ENCODE measurements around the gene NTN1. TPM values are rescaled to one million over a fixed set of nuclear protein-coding genes. Genes with fewer than 3 reads are reported as not detected.

Gene NTN1
- total and polyA plus RNA-seq, 2 of the 4 experiments (the other 2 are of a cell fraction): under 0.01 to 0.07 TPM

GRCh38 chr17:9234389-9234945 lies 213.2 kb downstream of the NTN1 start:
- WGBS, 2 experiments (ENCODE audit: extremely low coverage in 2 of 2, insufficient read length in 1 of 2): 100% methylated on average over 1 of the region's 8 CpGs; no CpG with 5 or more reads in 1 of the 2 experiments
- Histone ChIP-seq H3K27me3 (ENCODE audit: control insufficient read depth, insufficient read depth, low read length) (no peaks in the 10 kb centered on the region; the same call in 1 of the 2 replicates), H3K9me3 (ENCODE audit: control insufficient read depth, insufficient read depth, low read length) (no peaks in the 10 kb centered on the region), H2BK5ac (ENCODE audit: low read depth, low read length, poor library complexity, severe bottlenecking) (no peak overlapping the region), H3K23ac (ENCODE audit: low read depth, low read length) (no peak overlapping the region), H2AFZ (replicated peaks; ENCODE audit: low read length, poor library complexity) (no peak overlapping the region), H3K4me2 (ENCODE audit: low read depth, low read length) (no peak overlapping the region), H3K18ac (ENCODE audit: low read depth, low read length) (no peak overlapping the region), H3K9me1 (ENCODE audit: insufficient read depth, low read length) (peaks cover 3% of the 10 kb centered on the region), H3K36me3 (ENCODE audit: control insufficient read depth, insufficient read depth, low read length) (no peaks in the 10 kb centered on the region), H3K27ac (ENCODE audit: insufficient read depth, low read length) (no peak overlapping the region), H3K14ac (replicated peaks; ENCODE audit: low read depth, low read length) (no peak overlapping the region), H3K56ac (ENCODE audit: extremely low read depth, insufficient read depth, low read length) (no peak overlapping the region), H2AK9ac (replicated peaks; ENCODE audit: low read depth, low read length, poor library complexity) (no peak overlapping the region), H3K4me1 (ENCODE audit: control insufficient read depth, insufficient read depth, low read length) (peaks cover 3% of the 10 kb centered on the region), H2AK5ac (ENCODE audit: low read depth, low read length) (no peak overlapping the region), H4K20me1 (ENCODE audit: insufficient read depth, low read length) (no peaks in the 10 kb centered on the region; the same call in 1 of the 2 replicates), H2BK20ac (ENCODE audit: low read depth, low read length) (no peak overlapping the region), H2BK15ac (ENCODE audit: low read depth, low read length) (no peak overlapping the region), H4K8ac (ENCODE audit: low read depth in 2 of 2, low read length in 2 of 2) (no peak overlapping the region), H4K91ac (ENCODE audit: insufficient read depth, low read depth, low read length) (no peak overlapping the region), H2BK120ac (ENCODE audit: low read depth, low read length) (no peak overlapping the region), H3K4ac (ENCODE audit: low read depth, low read length) (no peak overlapping the region), H3K79me1 (ENCODE audit: low read depth in 1 of 2, low read length in 2 of 2) (no peaks in the 10 kb centered on the region), H4K5ac (ENCODE audit: low read depth, low read length) (no peak overlapping the region), H3K4me3 (ENCODE audit: insufficient read depth, low read depth, low read length) (no peak overlapping the region), H3K9ac (ENCODE audit: low read depth, low read length) (no peak overlapping the region)
- DNase-seq (no peak), ATAC-seq (ENCODE audit: low read depth) (no peak)
- dilution Hi-C loops (cut with HindIII; ENCODE audit: low sequenced_read_pairs, unreplicated experiment) (no loop called here), intact Hi-C loops (cut with micrococcal nuclease) (no loop called here), in situ Hi-C loops (cut with MboI; ENCODE audit: low sequenced_read_pairs) (no loop called here)
- BruUV-seq (replicated peaks): no TSS peak
- CTCF ChIA-PET: no interaction called here
- TF ChIP-seq FOS (IDR thresholded peaks at IDR 0.05; ENCODE audit: low read depth, low read length) (no peak), RAD21 (IDR thresholded peaks at IDR 0.05; ENCODE audit: low read length) (no peak), SMC3 (IDR thresholded peaks at IDR 0.05; ENCODE audit: low read depth, low read length) (no peak), MAZ (IDR thresholded peaks at IDR 0.05; ENCODE audit: borderline replicate concordance, low read depth, low read length) (no peak), RFX5 (IDR thresholded peaks at IDR 0.05; ENCODE audit: low read depth, low read length) (no peak), BHLHE40 (IDR thresholded peaks at IDR 0.05; ENCODE audit: low read depth, low read length) (no peak), ELK1 (IDR thresholded peaks at IDR 0.05; ENCODE audit: borderline replicate concordance, low read depth, low read length) (no peak), MAFK (IDR thresholded peaks at IDR 0.05; ENCODE audit: low read depth, low read length) (no peak), CEBPB (IDR thresholded peaks at IDR 0.05; ENCODE audit: low read depth, low read length) (no peak), MXI1 (IDR thresholded peaks at IDR 0.05; ENCODE audit: borderline replicate concordance, low read depth, low read length) (no peak), RCOR1 (IDR thresholded peaks at IDR 0.05; ENCODE audit: insufficient replicate concordance, low read length) (no peak), CTCF (conservative IDR thresholded peaks at IDR 0.05; ENCODE audit: low read depth, low read length) (no peak), POLR2A (IDR thresholded peaks at IDR 0.05; ENCODE audit: low read depth, low read length) (no peak)
- POLR2A ChIA-PET (ENCODE audit: unreplicated experiment): no interaction called here
